CD4-positive, alpha-beta T cell treated with Interleukin-4 for 4 hours (primary cell): Measurements from ENCODE around the gene CPNE8.

Source experiments
- DNase-seq: peaks from one replicate; pipeline ENCODE4 v3.0.0-alpha.2; 2020

CPNE8 gene

DNA sequence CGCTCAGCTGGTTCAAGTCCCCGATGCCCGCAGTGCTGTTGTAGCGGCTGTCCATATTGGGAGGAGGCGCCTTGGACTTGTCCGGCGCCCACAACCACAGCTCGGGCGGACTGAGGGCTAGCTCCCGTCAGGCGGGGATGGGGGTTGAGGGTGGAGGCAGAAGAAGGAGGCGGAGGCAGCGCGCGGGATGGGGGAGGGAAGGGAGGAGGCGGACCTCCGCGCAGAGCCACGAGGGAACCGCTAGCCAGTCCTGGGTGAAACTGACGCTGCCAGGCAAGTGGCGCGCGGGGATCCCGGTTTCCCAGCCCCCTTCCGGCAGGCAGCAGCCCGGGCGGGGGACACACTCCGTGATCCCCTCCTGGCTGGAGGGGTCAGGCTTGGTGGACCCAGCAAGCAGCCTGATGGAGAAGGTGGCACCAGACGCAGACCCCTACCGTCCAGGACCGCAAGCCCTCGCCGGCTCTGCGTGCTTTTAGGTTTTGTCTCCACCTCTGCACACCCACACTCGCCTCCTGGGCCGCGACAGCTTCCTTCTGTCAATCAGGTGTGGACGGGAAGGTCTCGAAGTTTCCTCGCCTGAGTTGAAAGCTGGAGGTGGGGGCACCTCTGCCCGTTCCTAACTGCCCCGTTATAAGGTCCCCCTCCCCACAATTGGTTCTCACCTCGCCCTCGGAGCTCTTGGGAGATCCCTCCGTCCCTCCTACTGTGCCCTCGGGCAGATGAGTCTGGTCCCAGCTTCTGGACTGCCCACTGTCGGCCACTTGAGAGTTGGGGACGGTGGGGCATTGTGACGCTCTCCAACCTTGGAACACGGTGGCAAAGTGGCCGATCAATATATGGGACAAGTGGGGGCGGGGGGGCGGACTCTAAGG is at the start of gene CPNE8:
Gene CPNE8 (minus strand): TSS at position 112 of the 872 bp plus-strand sequence. CDS start 57 bp downstream, at position 55.
- peak; percentile 37 for DNase-seq

DNA sequence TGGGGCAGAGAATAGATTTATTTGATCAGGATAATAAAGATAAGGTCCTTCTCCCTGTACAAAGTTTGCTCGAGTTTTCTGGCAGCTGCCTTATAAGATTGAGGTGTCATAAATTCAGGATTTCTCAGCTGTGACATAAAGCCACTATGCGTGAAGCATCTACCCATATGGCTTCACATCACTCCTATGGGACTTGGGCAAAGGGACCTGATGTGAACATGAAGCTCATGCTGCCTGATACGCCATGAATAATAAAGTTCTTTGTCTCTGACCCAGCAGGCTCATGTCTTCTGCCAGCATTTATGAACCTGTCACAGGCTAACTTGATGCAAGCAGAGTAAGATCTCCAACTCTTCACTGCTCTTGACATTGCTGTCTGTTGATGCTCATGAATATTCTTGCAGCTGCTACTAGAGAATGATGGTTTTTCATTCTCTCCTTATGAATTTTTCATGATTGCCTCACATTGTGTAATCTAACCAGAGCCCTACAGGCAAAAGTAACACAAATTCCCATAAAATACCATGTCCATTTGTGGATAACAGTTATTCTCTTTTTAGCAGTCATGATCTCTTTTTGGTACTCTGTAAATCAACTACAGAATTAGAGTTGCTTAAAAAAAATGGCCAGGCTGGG is 49.0 kb upstream of the CPNE8 start:
- no peak for DNase-seq

DNA sequence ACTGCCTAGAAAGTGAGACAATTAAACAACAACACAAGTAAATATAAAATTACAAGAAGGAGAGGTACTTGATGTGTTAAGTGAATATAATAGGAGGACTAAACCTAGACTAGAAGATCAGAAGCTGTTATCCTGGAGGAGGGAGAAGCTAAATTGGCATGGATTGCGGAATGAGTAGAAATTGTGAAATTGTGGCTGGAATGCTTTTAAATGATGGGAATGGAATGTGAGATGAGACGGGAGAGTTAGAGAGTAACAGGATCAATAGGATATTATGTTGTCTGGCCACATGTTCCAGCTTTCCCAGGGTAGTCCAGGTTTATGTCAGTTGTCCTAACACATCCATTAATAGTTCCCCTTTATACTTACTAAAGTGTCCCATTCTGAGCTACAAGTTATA is 44.0 kb upstream of the CPNE8 start:
- DNase-seq, result no peak

DNA sequence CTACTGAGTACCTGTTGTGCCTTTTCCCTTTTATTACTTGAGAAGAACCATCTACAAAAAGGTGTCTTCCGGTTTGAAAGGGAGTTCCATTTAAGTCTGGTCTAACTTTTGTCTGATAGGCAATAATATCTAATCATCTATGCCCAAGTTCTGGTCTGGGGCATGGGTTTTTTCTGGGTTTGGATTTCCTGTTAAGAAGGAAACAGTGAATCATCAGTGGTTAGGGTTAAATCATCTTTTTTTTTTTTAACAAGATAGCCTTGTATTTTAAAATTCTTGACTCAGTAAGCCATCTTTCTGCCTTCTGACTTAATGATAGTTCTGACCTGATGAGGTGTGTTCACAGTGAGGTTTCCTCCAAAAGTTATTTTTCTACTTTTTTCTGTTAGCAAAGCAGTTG is 29.3 kb upstream of the CPNE8 start:
- DNase-seq, result no peak

DNA sequence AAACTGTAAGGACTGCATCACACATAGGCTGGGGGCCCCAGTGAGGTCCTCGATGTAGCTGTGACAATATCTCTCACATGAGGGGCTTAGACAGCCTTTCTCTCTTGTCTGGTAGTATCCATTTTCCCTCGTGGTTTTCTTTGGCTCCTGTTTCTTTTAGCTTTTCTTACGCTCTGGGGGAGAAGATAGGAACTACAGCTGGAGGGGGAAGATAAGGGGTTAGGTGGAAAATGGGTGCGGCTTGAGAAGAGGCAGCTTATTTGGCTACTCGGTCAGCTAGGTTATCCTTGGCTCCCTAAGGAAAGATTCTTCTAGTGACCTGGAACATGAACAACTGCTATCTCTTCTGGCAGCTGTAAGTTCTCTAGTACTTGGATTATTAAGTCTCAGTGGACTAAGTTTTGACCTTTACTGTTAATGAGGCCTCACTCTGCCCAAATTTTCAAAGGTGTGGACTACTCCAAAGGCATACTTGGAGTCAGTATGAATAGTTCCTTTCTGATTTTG is 28.7 kb upstream of the CPNE8 start:
- DNase-seq, result no peak

DNA sequence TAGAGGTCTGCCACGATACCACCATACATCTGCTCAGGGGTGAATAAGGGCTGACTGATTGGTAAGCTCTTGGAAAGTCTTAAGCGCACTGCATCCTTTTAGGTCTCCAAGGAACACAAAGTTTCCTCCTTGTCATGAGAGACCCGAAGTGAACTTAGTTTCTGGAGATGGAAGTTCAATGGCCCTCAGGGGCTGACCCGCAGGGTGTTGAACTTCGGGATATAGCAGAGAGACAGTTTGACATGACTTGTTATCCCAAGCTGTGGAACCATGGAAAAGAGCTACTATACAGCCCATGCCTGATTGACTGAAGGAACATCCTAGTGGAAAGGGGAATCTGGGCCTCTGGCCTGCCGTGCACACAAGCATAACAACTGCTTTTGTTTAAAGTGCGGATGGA is 26.9 kb upstream of the CPNE8 start:
- DNase-seq, result no peak

DNA sequence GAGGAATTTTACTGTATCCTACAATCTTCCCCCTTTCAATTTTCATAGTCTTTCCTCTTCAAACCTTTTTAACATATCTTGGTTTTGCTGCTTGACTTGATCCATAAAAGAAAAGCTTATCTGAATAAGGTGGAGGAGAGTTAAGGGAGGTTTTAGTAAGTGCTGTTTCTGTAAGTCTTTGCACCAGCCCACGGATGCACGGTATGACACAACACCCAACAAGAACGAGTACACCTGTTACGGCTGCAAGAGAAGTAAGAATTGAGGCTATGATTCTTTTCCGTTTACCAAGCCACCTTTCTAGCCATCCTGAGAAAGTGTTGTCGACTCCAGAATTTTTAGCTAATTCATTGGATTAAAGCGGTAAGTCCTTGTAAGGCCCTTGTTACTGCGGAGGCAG is 26.1 kb upstream of the CPNE8 start:
- DNase-seq, result no peak

DNA sequence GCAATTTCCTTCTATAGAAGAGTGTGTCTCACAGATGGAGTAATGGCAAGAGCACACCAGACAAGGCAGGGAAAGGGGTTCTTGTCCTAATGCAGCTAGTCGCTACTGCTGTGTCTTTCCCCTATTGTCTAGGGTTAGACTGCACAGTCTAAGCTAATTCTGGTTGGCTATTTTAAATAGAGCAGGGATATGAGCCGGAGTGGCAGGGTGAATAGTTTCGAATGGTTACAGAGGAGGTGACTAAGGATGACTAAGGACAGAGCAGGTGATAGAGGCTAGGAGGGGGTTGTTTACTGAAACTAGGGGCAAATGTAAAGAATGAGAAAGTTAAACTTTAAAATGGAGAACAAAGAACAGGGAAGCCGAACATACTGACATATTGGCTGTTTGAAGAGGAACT is 25.6 kb upstream of the CPNE8 start:
- no peak for DNase-seq

DNA sequence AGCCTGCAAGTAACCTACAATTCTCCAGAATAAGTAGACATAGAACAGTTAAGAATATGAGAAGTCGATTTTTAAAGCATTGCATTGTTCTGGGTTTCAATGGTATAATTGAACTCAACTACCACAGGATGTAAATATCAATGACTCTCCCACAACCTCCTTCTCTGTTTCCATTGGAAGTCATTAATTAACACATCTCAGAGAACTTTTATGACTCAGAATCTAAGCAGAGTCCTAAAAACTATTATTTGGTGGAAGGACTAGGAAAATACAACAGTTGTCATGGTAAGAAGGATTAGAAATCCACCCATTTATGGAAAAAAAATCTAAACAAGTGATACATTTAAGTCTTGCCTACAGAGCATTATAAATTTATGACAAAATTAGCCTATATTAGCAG is 21.1 kb upstream of the CPNE8 start:
- no peak for DNase-seq

DNA sequence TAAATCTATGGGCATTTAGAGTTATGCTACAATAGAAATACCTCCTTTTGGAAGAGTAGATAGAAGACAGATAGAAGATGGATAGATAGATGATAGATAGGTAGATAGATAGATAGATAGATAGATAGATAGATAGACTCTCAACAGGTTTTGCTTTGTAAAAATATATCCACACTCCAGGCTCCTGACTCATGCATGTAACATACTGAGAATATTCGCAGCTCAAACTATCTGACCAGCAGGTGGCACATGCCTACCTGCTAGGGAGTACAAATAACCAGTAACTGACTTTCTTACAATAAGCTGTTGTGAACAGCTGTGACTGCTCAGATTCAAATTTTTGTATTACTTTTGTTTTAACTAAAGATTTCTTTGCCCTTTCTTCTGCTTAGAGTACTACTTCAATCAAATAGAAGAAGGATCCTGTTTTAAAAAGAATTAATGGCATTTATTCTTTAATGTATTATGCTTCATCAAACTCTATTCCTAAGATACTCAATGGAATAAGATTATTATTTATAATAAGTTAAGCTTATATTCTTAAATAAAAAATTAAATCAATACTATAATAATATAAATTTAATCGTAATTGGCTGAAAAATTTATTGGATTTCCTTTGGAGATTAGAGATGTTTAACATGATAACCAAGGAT is 15.8 kb upstream of the CPNE8 start:
- peak; percentile 42 for DNase-seq

DNA sequence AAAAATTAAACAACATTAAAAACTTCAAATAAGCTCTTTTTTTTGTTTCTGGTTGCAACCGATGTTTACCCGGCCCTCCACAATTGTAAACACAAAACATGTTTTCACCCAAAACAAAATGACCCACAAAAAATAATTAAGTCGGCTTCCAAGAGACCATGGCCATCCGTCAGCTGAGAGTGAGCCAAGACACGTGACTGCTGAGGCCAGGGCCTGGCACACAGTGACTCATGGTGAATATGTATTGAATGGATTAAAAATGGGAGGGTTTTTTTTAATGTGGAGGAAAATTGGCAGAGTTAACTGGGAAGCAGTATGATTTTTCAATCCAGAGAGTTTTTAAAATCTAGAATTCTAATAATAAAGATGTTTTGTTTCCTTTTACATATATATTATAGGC is 13.8 kb upstream of the CPNE8 start:
- DNase-seq, result no peak

DNA sequence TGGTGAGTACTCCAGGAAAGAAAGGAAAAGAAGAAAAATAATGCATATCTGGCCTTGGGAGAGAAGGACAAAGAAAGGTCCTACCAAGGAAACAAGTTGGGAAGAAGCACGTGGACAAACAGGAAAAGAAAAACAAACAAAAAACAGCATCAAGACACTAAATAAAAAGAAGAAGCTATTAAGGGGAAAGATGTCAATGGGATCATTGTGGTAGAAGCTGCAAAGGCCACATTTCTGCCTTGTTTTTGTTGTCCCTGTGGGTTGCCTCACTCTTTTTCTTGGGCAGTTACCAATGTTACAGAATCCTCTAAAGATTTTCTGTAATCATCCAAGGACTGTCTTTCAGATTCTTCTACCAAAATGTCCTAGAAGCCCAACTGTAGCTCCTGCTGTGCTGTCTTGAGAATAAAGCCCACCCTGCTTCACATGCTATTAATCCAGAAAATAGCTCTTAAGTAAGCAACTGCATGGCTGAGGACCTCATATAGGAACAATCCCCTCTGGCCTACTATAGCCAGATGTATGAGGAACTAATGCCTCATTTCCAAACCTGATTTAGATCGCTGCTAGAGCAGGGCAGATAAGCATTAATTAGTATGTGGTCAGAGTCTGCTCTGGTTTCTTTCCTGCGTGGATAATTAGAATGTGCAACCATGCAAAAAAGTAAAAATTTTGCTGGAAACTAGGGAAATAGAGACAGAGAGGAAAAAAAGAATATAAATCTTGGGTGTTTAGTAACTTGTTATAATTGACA is 10.2 kb upstream of the CPNE8 start:
- no peak for DNase-seq

DNA sequence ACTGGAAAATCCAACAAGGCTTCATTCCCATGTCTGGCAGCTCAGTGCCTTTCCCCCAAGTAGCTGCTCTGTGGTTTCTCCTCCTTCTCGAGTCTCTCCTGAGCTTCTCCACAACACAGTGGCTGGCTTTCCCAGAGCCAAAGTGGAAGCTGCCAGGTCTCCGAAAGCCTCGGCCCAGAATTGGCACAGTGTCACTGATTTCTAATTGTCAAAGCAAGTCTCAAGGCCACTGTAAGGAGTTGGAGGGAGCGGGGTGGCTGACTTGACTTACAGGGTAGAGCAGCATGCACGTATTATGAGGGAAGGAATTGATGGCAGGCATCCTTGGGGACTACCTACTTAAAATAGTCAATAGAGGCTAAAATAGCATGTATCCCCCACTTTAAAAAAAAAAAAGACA is 6.7 kb upstream of the CPNE8 start:
- DNase-seq, result no peak

DNA sequence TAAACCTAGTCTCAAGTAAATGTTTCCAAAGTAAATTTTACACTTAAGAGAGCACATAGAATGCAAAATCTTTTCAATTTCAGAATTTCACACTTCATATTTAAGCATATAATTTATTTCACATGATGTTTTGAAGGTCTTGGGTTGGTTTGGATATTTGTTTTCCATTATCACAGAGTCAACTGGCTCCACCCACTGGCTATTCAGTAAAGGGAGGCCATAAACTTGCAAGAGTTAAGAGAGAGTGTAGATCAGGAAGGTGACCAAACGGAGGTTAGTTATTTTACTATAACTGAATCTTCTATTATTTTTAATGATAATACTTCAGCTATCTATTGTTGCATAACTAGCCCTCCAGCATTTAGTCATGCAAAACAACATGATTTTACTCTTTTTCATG is 6.2 kb upstream of the CPNE8 start:
- no peak for DNase-seq

DNA sequence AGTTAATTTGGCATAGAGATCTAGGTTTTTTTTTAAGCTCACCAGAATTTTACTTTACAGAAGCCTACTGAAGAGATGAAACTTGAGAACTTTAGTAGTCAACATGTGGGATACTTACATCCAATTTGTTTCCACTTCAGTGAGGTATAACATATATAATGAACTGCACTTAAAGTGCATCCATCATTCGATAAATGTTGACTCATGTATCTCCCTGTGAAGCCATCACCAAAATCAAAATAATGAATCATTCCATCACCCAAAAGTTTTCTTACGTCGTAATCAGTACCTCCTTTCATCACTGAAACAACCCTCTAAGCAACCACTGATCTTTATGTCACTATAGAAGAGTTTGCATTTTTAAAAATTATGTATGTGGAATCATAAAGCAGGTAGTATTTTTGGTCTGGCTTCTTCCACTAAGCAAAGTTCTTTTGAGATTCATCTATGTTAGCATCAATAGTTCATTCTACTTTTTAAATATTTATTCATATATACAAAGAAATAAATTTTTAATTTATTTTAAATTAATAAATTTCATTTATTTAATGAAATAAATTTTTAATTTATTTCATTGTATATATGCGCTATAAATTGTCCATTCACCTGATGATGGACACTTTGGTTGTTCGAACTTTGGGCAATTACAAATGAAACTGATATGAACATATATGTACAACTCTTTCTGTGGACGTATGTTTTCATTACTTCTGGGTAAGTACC is 2.0 kb upstream of the CPNE8 start:
- DNase-seq, result no peak

DNA sequence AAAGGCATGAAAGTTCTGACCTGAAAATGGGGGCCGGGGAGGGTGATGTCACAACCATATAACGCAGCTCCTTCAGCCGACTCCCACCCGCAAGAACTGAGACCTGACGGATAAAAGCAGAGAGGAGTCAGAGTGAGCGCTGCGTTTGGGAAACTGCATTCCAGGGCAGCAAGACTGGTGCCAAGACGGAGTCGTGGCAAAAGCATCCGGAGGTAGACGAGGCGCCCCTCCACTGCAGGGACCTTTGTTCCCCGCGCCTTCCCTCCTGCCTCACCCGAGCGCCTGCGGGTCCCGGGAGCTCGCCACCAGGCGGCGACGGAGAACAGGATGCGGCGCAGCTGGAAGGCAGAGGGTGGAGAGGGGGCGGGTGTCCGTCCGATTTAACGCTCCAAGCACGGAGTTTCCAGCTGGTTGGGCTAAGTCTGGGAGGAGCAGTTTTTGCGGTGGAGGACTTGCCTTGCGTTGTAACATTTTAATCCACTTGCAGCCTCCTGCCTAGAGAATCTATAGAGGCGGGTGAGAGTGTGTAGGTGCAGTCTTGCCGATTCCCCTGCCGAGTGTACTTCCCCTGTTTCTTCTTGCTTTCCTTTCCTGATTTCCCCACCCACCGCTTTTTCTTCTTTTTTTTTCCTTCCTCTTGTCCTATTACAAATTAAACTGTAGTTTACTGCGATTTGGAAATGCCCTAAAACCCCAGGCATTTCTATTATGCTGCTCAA is 1.2 kb upstream of the CPNE8 start:
- DNase-seq, result peak; percentile 51

DNA sequence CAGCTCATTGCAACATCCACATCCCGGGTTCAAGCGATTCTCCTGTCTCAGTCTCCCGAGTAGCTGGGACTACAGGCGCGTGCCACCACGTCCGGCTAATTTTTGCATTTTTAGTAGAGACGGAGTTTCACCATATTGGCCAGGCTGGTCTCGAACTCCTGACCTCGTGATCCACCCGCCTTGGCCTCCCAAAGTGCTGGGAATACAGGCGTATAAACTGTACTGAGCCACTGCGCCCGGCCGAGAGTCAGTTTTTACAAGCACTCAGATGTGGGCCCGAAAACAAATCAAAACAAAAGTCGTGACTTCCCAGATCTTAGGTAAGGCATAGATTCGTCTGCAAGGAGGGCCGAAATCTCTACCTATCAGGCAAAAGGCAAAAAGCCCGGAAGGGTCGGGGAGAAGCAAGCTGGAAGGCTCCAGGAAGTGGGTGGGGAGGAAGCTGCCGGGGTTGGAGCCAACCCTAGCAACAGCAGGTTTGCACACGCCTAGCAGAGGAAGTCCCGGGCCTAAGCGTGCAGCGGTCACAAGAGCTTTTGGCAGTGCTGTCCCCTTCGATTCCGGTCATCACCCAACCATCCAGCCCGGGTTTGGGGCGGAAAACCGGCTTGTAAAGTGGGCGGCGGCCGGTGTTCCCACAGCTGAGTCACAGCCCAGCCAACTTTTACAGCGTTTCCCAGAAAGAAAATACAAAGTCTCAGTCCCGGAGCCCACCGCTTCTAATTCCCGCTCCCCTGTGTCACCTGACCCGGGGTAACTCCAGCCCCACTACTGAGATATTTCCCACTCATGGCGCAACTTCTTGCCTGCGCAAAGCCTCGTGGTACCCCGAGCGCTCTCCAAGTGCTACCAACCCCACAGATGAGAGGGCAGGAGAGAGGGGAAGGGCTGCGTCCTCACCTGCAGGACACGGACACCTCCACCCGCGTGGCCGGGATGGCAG is 583 bp downstream of the CPNE8 start:
- peak; percentile 57 for DNase-seq

DNA sequence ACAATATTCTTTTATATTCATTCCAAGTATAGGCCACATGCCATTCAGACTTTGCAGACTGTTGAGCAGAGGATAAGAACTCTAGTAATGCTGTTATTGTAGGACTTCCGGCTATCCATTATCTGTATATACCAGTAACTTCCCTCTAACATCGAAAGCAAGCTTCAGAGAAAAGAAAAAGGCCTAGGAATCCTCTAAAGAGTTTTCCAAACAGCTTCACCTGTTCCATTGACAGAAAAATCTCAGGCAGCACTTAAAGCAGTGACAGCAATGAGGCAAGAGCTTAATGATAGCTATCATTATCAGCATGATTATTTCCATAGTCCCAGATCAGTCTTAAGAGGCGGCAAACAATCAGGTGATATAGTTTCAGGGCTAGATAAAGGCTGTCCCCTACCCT is 1.8 kb downstream of the CPNE8 start:
- DNase-seq, result no peak

DNA sequence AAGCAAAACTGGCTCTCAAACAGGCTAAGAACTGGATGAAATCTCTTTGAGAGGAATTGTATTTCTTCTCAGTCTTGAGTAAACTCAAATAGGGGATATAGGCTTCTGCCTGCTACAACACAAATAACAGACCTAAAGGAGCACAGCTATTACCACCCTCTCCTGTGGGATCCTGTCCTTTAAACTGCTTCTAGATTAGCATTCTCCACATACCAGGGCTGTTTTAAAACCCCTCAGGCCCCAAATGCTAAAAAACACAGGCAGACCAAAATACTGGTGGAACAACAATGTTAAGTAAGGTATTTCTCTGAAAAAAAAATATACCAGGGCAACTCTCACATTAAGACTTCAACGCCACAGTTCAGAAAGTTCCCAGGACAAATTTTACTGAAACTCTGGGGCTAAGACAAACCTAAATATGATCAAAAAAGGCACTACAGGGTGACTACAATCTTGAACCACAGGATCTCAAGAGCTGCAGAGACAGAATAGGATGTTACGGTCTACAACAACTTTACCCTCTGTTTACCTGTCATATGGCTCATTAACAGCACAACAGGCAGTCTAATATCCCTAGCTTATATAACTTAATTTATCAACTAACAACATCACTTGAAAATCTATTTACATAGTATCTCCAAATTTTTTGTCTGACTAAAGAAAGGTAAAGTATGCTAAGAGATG is 7.2 kb downstream of the CPNE8 start:
- DNase-seq, result no peak

DNA sequence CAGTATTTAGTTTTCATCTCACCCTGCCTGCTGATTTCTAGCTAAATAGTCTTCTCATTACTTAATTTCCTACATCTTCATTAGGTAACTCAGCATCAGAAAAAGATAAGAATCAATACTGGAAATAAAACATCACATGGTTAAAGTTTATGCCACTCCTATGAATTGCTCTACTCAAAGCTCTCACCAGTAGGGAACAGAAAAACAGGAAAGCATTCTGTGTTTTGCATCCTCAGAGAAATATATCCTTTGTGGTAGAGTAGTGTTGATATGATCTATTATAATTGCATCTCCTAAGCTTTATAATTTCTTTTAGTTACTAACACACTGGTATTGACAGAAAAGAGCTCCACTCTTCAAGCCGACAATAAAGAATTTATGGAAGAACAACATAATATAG is 9.9 kb downstream of the CPNE8 start:
- DNase-seq, result no peak
